Neural progenitor cell (in vitro differentiated cells): ENCODE measurements around the gene SPTBN5.

Experiments
- CTCF ChIP-seq: fragments of 200-600 bp; sonication (generic); IDR thresholded peaks from 2 replicates; pipeline ENCODE4 v1.5.1; 2017; ENCODE audit warnings: antibody characterized with exemption, mild to moderate bottlenecking
- EZH2 ChIP-seq: fragments of 200-600 bp; sonication (generic); IDR thresholded peaks from 2 replicates; pipeline ENCODE4 v1.6.1; 2017; ENCODE audit warnings: antibody characterized with exemption, mild to moderate bottlenecking, moderate library complexity
- EZH2phosphoT487 ChIP-seq: fragments of 200-600 bp; sonication (generic); IDR thresholded peaks from 2 replicates; pipeline ENCODE4 v1.6.1; 2017; ENCODE audit warnings: antibody characterized with exemption

- TF ChIP-seq CTCF (no peak), EZH2 (no peak), EZH2phosphoT487 (no peak)
These were observed 74.3 kb downstream of the SPTBN5 start for GRCh38 chr15:41819455-41820050.
